Embryonic facial prominence (tissue), 1 donor: ENCODE data around the gene AFF3.
"Not testable (repeated sequence)": the region's sequence is repeated elsewhere in the genome, so short reads cannot be mapped to it uniquely, and the experiment has no call there.

Source experiments
- DNase-seq: peaks from one replicate; pipeline ENCODE4 v3.0.0-alpha.2; 2016; ENCODE audit errors: extremely low spot score

The AFF3 gene

GRCh38 chr2:100148883-100149282, 6.5 kb upstream of the AFF3 start:
- no peak for DNase-seq

GRCh38 chr2:100146657-100146960, 4.2 kb upstream of the AFF3 start:
- no peak for DNase-seq

GRCh38 chr2:100145893-100146656, 3.7 kb upstream of the AFF3 start:
- no peak for DNase-seq

- DNase-seq = no peak
Observed at GRCh38 chr2:100143286-100143685, 896 bp upstream of the AFF3 start.

GRCh38 chr2:100141906-100142305, 484 bp downstream of the AFF3 start:
- DNase-seq = no peak

- DNase-seq = no peak
Observed at GRCh38 chr2:100140582-100140981, 1.8 kb downstream of the AFF3 start.

- no peak for DNase-seq
Observed at GRCh38 chr2:100137866-100138570, 4.4 kb downstream of the AFF3 start.

GRCh38 chr2:100137318-100137717, 5.1 kb downstream of the AFF3 start:
- DNase-seq = no peak

GRCh38 chr2:100136310-100136709, 6.1 kb downstream of the AFF3 start:
- no peak for DNase-seq

GRCh38 chr2:100135415-100135814, 7.0 kb downstream of the AFF3 start:
- DNase-seq = no peak

GRCh38 chr2:100130595-100131391, 11.6 kb downstream of the AFF3 start:
- DNase-seq = no peak

GRCh38 chr2:100126897-100127401, 15.4 kb downstream of the AFF3 start:
- no peak for DNase-seq

GRCh38 chr2:100126201-100126600, 16.2 kb downstream of the AFF3 start:
- no peak for DNase-seq

- no peak for DNase-seq
Observed at GRCh38 chr2:100125626-100126025, 16.8 kb downstream of the AFF3 start.

- DNase-seq = no peak
Observed at GRCh38 chr2:100124761-100125160, 17.6 kb downstream of the AFF3 start.

GRCh38 chr2:100121124-100121718, 21.2 kb downstream of the AFF3 start:
- no peak for DNase-seq

- no peak for DNase-seq
Observed at GRCh38 chr2:100119235-100119634, 23.2 kb downstream of the AFF3 start.

GRCh38 chr2:100113990-100114433, 28.4 kb downstream of the AFF3 start:
- no peak for DNase-seq

GRCh38 chr2:100110614-100111000, 31.8 kb downstream of the AFF3 start:
- DNase-seq = no peak

- DNase-seq = no peak
Observed at GRCh38 chr2:100109986-100110613, 32.3 kb downstream of the AFF3 start.

- not testable (repeated sequence) for DNase-seq
Observed at GRCh38 chr2:100108648-100109020, 33.8 kb downstream of the AFF3 start.
